HUES64 (cell line): Measurements from ENCODE around the gene CDK10. TPM values are rescaled to one million over a fixed set of nuclear protein-coding genes. Genes with fewer than 3 reads are reported as not detected.

Experiments
- H3K27ac ChIP-seq: 2 replicates; pipeline ENCODE4 v1.7.0; 2013; ENCODE audit warnings: low read depth, low read length, inconsistent platforms
- H3K27me3 ChIP-seq: 2 replicates; pipeline ENCODE4 v1.6.1; 2013; ENCODE audit warnings: mild to moderate bottlenecking, low read length; ENCODE audit not compliant: insufficient read depth
- H3K36me3 ChIP-seq: 2 replicates; pipeline ENCODE4 v1.6.1; 2013; ENCODE audit warnings: mild to moderate bottlenecking, low read length; ENCODE audit not compliant: insufficient read depth
- H3K4me1 ChIP-seq: 2 replicates; pipeline ENCODE4 v1.6.1; 2013; ENCODE audit warnings: mild to moderate bottlenecking, low read length, moderate library complexity; ENCODE audit not compliant: insufficient read depth
- H3K4me3 ChIP-seq: 2 replicates; pipeline ENCODE4 v1.5.1; 2013; ENCODE audit warnings: mild to moderate bottlenecking, low read length, moderate library complexity
- H3K9ac ChIP-seq: 2 replicates; pipeline ENCODE4 v1.6.1; 2013; ENCODE audit warnings: mild to moderate bottlenecking, low read depth, low read length
- H3K9me3 ChIP-seq: 2 replicates; pipeline ENCODE4 v1.6.1; 2013; ENCODE audit warnings: low read depth, low read length; ENCODE audit not compliant: insufficient read depth
- WGBS: fragments of 150-250, 120-280 bp; methylation state at CpG from one replicate; pipeline ENCODE4 v1.1.7; 2013; ENCODE audit warnings: missing lambda C conversion rate; 5-methylcytosine and 5-hydroxymethylcytosine counted together
- polyA plus RNA-seq, 2 experiments: library from polyadenylated mRNA; stranded (reverse); fragments of 50-300 nt; gene quantifications; one replicate each; pipeline ENCODE4 v1.2.3, GENCODE V29; 2013

CDK10 gene, protein sequence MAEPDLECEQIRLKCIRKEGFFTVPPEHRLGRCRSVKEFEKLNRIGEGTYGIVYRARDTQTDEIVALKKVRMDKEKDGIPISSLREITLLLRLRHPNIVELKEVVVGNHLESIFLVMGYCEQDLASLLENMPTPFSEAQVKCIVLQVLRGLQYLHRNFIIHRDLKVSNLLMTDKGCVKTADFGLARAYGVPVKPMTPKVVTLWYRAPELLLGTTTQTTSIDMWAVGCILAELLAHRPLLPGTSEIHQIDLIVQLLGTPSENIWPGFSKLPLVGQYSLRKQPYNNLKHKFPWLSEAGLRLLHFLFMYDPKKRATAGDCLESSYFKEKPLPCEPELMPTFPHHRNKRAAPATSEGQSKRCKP
- polyA plus RNA-seq (2013, experiment 1 of 2): 48.4 TPM
- polyA plus RNA-seq (2013, experiment 2 of 2): 54.0 TPM

- Histone ChIP-seq H3K9ac (peak within 1 kb of the TSS; percentile 95), H3K4me3 (peak within 1 kb of the TSS; percentile 87), H3K9me3 (peaks cover 28% of the 10 kb centered on the region), H3K36me3 (peaks cover 51% of the 10 kb centered on the region), H3K27ac (peak within 1 kb of the TSS; percentile 99), H3K27me3 (no peaks in the 10 kb centered on the region), H3K4me1 (peaks cover 7% of the 10 kb centered on the region; the same call in 1 of the 2 replicates)
- 1% methylated on average over 67 of the region's 67 CpGs for WGBS
Measured at GRCh38 chr16:89686520-89687091, at the start of gene CDK10. Gene CDK10, plus strand, starts transcription at chr16:89686689. Its CDS starts 22 bp downstream, at chr16:89686711.

DNA sequence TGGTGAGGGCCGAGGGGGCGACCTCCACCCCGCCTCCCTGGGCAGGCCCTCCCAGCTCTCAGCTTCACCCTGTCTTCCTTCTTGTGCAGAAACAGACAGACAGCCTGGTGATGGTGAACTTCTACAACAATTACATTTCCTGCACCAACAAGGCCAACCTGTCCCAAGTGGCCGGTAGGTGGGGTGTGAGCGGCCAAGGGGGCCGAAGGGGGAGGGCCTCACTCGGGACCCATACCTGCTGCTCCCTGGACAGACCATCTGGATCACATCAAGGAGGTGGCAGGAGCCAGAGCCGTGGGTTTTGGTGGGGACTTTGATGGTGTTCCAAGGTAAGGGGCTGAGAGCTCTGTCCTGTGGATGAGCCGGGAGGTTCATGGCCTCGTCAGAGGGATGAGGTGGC, 49.1 kb upstream of the CDK10 start:
- Histone ChIP-seq H3K27ac (no peak overlapping the region), H3K4me3 (no peak overlapping the region), H3K27me3 (peaks cover 7% of the 10 kb centered on the region), H3K9me3 (no peaks in the 10 kb centered on the region), H3K36me3 (no peaks in the 10 kb centered on the region), H3K9ac (no peak overlapping the region), H3K4me1 (no peaks in the 10 kb centered on the region)
- 88% methylated on average over 10 of the region's 10 CpGs for WGBS

DNA sequence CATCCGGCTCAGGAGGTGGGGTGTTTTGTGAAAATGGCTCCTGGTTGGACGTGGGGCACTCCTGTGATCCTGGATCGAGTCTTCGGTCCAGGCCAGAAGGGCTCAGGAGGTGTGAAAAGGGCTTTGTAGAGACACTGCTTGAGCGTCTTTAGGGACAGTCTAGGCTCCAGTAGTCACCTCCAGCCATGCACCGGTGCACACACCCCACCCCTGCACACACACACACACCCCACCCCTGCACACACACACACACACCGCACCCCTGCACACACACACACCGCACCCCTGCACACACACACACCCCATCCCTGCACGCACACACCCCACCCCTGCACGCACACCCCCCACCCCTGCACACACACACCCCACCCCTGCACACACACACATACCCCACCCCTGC, 48.0 kb upstream of the CDK10 start:
- Histone ChIP-seq H3K9me3 (no peaks in the 10 kb centered on the region), H3K27me3 (peaks cover 7% of the 10 kb centered on the region), H3K27ac (no peak overlapping the region), H3K9ac (no peak overlapping the region), H3K4me1 (no peaks in the 10 kb centered on the region), H3K36me3 (no peaks in the 10 kb centered on the region), H3K4me3 (no peak overlapping the region)
- WGBS: 85% methylated on average over 5 of the region's 10 CpGs

- 95% methylated on average over 6 of the region's 6 CpGs for WGBS
- Histone ChIP-seq H3K36me3 (no peaks in the 10 kb centered on the region), H3K9me3 (no peaks in the 10 kb centered on the region), H3K27me3 (peaks cover 4% of the 10 kb centered on the region), H3K4me3 (no peak overlapping the region), H3K27ac (no peak overlapping the region), H3K4me1 (no peaks in the 10 kb centered on the region), H3K9ac (no peak overlapping the region)
Measured at GRCh38 chr16:89639385-89639784, 47.1 kb upstream of the CDK10 start.

GRCh38 chr16:89641458-89642119, 44.9 kb upstream of the CDK10 start:
- no peak overlapping the region for H3K4me3 ChIP-seq
- peaks cover 16% of the 10 kb centered on the region for H3K36me3 ChIP-seq
- WGBS: 81% methylated on average over 13 of the region's 14 CpGs
- no peaks in the 10 kb centered on the region for H3K4me1 ChIP-seq
- no peaks in the 10 kb centered on the region for H3K9me3 ChIP-seq
- no peak overlapping the region for H3K9ac ChIP-seq
- H3K27ac ChIP-seq: no peak overlapping the region
- H3K27me3 ChIP-seq: no peaks in the 10 kb centered on the region

DNA sequence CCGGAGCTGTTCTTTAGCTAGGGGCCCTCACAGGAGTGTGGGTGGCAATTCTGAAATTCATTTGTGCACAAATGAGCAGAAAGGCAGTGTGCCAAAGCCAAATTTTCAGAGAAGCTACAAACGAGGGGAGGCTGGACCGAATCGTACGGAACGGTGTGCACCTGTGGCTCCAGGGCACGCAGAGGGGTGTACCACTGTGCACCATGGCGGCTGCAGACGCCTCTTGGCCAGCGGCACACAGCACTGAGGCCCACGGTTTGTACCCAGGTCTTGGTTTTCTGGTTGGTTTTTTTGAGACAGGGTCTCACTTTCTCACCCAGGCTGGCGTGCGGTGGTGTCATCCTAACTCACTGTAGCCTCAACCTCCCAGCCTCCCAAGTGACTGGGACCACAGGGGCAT, 43.9 kb upstream of the CDK10 start:
- Histone ChIP-seq H3K27ac (no peak overlapping the region), H3K27me3 (no peaks in the 10 kb centered on the region), H3K4me3 (no peak overlapping the region), H3K9me3 (no peaks in the 10 kb centered on the region), H3K36me3 (peaks cover 24% of the 10 kb centered on the region), H3K9ac (no peak overlapping the region), H3K4me1 (no peaks in the 10 kb centered on the region)
- WGBS: 92% methylated on average over 13 of the region's 13 CpGs

DNA sequence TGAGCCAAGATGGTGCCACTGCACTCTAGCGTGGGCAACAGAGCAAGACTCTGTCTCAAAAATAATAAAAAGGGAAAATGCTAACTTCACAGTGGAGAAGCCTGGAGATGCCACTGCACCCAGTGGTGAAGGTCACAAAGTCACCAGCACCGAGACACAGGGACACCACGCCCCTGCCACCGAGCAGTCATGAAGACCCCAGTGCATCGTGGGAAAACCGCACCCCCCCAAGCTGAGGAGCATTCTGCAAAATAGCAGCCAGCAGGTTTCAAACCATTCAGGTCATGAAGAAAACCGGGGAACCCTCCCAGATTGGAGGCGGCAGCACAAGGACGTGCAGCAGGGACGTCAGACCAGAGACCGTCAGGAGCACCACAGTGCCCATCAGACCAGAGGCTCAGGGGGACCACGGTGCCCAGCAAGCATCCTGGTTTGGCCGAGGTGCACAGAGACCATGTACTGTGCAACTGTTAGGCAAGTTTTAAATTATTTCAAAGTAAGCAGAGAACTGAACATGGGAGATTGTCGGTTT, 42.7 kb upstream of the CDK10 start:
- no peaks in the 10 kb centered on the region for H3K4me1 ChIP-seq
- H3K27me3 ChIP-seq: no peaks in the 10 kb centered on the region
- WGBS: 90% methylated on average over 14 of the region's 14 CpGs
- no peaks in the 10 kb centered on the region for H3K9me3 ChIP-seq
- H3K9ac ChIP-seq: no peak overlapping the region
- H3K36me3 ChIP-seq: peaks cover 24% of the 10 kb centered on the region
- H3K4me3 ChIP-seq: no peak overlapping the region
- H3K27ac ChIP-seq: no peak overlapping the region

GRCh38 chr16:89645122-89645521, 41.4 kb upstream of the CDK10 start:
- Histone ChIP-seq H3K9ac (no peak overlapping the region), H3K36me3 (peaks cover 27% of the 10 kb centered on the region)

DNA sequence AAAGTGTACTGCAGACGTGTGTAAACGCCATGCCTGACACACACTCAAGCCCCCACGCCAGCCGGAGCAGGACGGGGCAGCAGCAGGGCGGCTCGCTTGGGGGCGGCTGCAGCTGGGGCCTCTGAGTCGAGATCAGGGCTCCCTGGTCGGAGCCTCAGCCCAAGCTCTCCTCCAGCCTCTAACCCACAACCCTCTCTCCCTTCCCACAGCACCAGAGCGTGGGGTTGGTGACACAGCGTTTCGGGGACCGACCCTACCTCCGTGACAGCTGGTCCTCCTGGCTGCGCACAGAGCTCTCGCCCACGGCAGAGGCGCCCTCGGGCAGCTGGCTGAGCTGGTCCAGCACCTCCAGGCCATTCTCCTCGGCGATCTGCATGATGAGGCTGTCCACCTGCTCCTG, 40.2 kb upstream of the CDK10 start:
- 96% methylated on average over 22 of the region's 22 CpGs for WGBS
- Histone ChIP-seq H3K4me3 (no peak overlapping the region), H3K27ac (no peak overlapping the region), H3K9me3 (no peaks in the 10 kb centered on the region), H3K9ac (no peak overlapping the region), H3K27me3 (no peaks in the 10 kb centered on the region), H3K4me1 (no peaks in the 10 kb centered on the region), H3K36me3 (peaks cover 27% of the 10 kb centered on the region)

More at GRCh38 chr16:89645122-89645521, 41.4 kb upstream of the CDK10 start:
- H3K4me3 ChIP-seq: no peak overlapping the region
- no peak overlapping the region for H3K27ac ChIP-seq
- H3K27me3 ChIP-seq: no peaks in the 10 kb centered on the region
- WGBS: 93% methylated on average over 11 of the region's 11 CpGs
- no peaks in the 10 kb centered on the region for H3K4me1 ChIP-seq
- H3K9me3 ChIP-seq: no peaks in the 10 kb centered on the region

DNA sequence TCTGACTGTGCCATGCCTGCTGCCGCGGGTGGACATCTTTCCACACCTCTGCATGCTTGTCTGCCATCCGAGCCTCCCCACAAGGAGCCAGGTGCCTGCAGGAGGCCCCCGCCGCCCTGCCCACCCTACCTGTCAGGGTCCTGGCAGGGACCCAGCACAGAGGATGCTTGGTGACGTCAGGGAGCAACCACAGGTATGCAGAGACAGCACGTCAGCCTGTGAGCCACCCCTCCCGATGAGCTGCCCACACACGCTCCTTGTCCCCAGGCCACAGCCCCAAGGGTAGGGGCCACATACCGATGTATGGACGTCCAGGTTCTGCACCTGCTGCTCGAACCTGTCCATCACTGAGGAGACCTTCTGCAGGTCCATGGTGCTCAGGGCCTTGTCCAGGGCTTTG, 39.6 kb upstream of the CDK10 start:
- 95% methylated on average over 12 of the region's 12 CpGs for WGBS
- H3K36me3 ChIP-seq: peaks cover 29% of the 10 kb centered on the region
- H3K4me1 ChIP-seq: no peaks in the 10 kb centered on the region

DNA sequence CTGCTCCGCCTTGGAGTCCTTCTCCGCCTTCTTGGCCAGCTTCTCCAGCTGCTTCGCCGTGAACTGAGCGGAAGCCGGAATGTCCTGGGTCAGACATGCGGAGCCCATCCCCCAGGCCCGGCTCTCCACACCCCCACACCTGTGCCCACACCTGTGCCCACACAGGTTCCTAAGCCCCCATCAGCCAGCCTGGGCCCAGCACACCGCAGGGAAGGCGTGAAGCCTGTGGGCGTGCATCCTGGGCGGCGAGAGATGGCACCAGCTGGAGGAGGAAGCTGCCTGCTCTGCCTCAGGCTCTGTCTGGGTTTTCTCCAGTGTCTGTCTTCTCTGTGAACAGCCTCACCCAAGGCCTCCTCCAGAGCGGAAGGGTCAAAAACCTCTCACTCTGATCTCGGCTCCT, 34.9 kb upstream of the CDK10 start:
- 95% methylated on average over 15 of the region's 15 CpGs for WGBS
- no peaks in the 10 kb centered on the region for H3K27me3 ChIP-seq
- H3K9me3 ChIP-seq: no peaks in the 10 kb centered on the region
- H3K9ac ChIP-seq: no peak overlapping the region
- H3K36me3 ChIP-seq: peaks cover 24% of the 10 kb centered on the region
- no peaks in the 10 kb centered on the region for H3K4me1 ChIP-seq
- no peak overlapping the region for H3K4me3 ChIP-seq
- no peak overlapping the region for H3K27ac ChIP-seq

More for the DNA sequence above, 39.6 kb upstream of the CDK10 start:
- Histone ChIP-seq H3K27me3 (no peaks in the 10 kb centered on the region), H3K27ac (no peak overlapping the region), H3K9ac (no peak overlapping the region), H3K9me3 (no peaks in the 10 kb centered on the region), H3K4me3 (no peak overlapping the region)
